ENCODE measurements around the gene LRTM2.
"Not testable (repeated sequence)": the region's sequence is repeated elsewhere in the genome, so short reads cannot be mapped to it uniquely, and the experiment has no call there.

The LRTM2 gene

DNA sequence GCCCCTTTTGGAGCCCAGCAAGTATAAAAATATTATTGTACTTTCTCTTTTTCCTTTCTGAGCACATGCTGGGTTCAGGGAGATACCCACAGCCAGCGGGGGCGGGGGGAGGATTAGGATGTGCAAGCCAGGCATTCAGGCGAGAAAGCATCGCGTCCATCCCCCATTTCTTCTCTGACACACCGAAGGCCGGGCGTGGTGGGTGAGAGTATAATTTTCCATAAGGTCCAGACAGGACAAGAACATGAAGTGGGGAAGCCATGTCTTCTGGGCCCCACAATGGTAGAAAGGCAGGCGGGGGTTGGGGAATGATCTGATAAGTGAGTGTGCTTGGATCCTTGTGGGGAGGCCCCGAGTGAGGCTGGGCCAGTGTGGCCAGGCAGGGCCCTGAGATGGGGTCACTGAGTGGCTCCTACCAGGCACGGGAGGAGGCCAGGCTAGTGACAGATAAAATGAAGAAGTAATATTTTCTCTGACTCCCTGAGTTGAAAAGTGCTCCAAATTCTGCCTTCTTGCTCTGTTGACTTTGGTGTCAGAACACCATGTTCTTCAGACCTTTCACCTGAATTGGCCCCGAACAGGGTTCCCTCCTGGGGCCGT, 10.7 kb upstream of the LRTM2 start:
- no peak for DNase-seq (ENCODE audit: low read depth, low spot score)
- no peak overlapping the region for H3K4me3 ChIP-seq (ENCODE audit: low read length)

DNA sequence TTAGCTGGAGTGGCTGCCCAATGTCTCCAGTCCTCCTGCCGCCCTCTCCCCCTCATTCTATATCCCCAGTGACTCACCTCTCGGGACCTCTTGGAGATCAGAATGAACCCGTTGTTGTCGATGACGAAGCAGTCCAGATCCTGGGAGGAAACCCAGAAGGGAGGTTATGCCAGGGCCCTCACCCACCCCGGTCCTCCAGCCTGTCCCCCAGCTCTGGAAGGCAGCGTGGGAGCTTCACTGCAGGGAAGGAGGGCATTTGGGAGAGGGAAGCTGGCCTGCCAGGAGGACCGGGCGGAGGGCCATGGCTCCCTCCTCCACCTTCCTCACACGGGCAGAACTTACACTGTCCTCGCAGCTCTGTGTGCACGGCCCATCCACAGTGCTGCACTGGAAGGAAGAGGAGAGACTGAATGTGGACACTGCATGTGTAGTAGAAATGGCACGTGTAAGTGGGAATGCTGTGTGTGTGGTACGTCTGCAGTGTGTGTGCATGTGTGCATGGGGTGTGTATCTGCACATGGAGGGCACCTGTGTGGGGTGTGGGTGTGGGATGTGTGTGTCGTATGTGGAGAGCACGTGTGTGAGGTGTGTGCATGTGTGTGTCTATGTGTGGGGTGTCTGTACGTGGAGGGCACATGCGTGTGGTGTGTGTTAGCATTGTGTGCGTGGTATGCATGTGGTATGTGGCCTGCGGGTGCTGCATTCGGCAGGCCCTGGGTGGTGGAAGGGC, 10.0 kb upstream of the LRTM2 start:
- DNase-seq (ENCODE audit: low read depth, low spot score), result no peak
- H3K4me3 ChIP-seq (ENCODE audit: low read length), result no peak overlapping the region

DNA sequence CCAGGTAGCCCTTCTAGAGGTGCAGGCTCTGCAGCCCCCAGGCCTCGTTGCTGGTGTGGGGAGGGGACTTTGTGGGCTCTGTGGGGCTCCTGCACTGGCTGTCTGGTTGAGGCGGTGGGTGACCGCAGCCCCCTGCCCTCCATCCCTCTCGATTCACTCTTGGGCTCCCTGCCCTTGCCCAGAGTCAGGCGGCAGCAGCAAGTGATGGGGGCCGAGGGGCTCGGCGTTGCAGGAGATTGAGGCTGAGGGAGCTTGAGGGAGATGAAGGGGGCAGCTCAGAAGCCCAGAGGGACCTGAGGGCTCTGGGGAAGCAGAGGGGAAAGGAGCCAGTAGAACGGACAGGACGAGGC, 9.5 kb upstream of the LRTM2 start:
- no peak for DNase-seq (ENCODE audit: low read depth, low spot score)
- H3K4me3 ChIP-seq (ENCODE audit: low read length), result peak overlapping the region; percentile 42

DNA sequence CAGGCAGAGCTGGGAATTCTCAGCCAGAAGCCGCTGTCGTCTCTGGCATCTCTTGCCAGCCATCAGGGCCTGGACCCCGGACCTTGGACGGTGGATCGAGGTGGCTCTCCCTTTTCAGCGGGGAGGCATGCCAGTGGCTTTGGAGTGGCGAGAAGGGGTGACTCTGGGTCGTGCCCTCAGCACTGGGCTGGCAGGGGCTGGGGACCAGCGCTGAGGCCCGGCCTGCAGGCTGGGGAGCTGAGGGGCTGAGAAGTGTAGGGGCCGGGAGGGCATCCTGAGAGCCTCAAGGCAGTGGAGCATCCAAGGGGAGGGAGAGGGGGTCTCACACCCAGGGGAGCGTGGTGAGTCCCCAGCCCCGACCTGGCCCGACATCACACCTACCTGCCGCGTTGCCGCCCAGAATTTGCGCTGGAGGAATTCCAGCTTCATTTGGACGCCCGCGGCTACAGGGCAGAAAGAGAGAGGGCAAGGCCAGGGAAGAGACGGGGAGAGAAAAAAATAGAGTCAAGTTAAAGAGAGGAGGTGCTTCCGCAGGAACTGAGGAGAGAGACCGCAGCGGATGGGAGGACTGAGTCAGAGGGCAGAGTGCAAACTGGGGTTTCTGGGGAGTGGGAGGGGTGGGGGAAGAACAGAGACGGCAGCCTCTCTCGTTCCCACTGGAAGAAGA, 9.0 kb upstream of the LRTM2 start:
- peak; percentile 51 for DNase-seq (ENCODE audit: low read depth, low spot score)
- H3K4me3 ChIP-seq (ENCODE audit: low read length), result peak overlapping the region; percentile 42

DNA sequence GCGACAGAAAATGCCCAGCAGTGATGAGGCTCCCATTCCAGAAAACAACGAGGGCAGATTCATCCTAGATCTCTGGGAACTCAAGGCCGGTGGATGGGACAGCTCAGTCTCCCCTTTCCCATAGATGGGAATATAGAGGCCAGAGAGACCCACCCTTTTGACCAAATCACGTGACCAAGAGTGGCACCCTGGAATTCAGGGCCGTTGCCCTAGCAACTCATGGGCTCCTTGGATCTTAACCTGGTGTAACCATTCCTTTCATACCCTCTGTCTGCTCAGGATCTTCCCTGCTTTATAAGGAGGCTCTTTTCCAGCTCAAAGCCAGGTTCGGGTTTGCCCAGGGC, 8.4 kb upstream of the LRTM2 start:
- DNase-seq (ENCODE audit: low read depth, low spot score), result no peak
- peak overlapping the region; percentile 42 for H3K4me3 ChIP-seq (ENCODE audit: low read length)

DNA sequence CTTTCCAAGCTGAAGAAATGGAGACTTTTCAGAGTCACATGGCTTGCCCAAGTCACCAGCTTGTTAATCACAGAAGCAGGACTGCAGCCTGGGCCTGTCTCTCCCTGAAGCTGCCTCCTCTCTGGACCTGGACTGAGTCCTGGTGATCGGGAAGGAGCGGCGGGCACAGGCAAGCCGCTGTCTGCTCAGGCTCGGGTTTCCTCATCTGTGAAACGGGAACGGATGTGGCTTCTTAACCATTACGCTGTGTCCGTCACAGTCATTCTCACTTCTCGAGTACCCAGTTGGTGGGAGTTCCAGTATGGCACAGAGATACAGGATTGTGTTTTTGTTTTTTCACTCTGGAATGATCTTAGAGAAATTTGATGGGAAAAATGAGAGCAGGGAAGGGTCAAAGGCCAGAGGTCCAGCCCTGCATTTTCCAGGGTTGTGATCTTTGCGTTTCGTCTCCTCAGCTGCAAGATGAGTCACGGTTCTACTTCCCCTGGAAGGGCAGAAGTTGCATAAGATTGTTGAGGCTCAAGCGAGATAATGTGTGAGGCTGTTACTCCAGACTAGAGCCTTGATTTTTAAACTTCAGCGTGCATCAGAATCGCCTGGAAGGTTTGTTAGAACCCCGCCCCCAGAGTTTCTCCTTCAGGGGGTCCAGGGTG, 7.6 kb upstream of the LRTM2 start:
- DNase-seq (ENCODE audit: low read depth, low spot score), result no peak
- H3K4me3 ChIP-seq (ENCODE audit: low read length), result no peak overlapping the region

DNA sequence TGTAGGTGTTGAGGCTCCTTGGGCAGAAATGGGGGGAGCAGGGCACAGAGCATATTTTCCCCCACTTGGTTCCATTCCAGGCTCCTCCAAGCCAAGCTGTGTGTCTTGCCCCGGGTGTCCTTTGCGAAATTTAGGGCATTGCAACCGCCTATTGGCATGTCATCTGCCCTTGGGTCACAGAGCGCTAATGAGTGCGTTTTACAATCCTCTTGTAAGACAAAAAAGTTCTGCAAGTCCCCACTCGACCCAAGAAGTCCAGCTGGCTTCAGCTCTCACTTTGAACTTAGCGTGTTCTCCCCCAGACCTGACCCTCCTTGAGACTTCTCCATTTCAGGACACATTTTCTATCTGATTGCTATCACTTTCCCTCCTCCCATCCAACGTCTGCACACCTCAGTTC, 6.1 kb upstream of the LRTM2 start:
- H3K4me3 ChIP-seq (ENCODE audit: low read length), result no peak overlapping the region
- DNase-seq (ENCODE audit: low read depth, low spot score), result no peak

DNA sequence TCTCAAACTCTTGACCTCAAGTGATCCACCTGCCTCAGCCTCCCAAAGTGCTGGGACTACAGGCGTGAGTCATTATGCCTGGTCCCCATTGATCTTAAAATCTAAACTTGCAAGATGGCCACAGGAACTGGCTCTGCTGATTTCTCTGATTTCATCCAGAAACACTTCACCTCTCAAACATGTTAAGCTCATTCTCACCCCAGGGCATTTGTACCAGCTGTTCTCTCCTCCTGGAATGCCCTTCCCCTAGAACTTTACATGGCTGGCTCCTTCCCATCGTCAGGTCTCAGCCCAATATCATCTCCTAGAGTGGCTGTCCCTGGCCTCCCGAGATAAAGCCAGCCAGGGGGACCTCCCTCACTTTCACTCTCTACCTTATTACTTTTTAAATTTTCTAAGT, 5.3 kb upstream of the LRTM2 start:
- no peak for DNase-seq (ENCODE audit: low read depth, low spot score)
- H3K4me3 ChIP-seq (ENCODE audit: low read length), result no peak overlapping the region

DNA sequence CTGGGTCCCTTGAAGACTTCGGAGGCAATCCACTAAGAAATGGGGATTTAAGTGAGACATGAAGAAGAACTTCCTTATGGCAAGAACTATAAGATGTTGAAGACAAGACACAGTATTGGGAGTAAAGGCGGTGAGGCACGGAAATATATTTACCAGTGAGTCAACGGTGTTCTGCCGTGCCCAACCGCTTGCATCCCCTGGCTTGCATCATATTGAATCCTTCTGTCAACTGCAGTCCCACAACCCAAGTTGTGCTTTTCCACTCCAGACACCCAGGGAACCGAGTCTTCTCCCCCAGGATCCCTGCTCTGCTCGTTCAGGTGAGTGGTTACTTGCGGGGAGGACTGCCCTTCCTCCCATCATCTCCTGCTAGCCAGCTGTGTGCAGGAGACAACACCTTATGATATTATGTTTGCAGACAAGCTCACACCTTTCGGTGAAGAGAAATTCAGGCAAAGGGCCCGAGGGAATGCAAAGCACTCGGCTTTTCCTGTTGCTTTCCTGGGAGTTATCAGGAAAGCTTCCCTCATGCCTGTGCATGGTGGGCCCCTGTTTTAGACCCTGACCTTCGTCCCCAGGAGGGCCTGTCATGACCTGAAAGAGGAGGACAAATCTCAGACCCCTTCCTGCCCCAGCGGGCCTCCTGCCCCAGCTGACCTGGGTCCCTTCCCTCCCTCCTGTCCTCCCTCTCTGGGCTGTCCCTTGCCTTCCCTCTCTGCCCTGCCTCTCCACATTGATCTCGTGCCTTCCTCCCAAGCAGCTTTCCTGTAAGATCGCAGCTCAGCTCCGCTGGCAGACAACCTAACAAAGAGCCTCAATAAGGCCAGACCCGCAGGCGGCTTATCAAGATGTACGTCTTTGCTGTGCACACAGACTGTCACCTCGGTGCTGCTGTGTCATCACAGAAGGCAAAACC, 4.3 kb upstream of the LRTM2 start:
- H3K4me3 ChIP-seq (ENCODE audit: low read length), result no peak overlapping the region
- DNase-seq (ENCODE audit: low read depth, low spot score), result no peak

DNA sequence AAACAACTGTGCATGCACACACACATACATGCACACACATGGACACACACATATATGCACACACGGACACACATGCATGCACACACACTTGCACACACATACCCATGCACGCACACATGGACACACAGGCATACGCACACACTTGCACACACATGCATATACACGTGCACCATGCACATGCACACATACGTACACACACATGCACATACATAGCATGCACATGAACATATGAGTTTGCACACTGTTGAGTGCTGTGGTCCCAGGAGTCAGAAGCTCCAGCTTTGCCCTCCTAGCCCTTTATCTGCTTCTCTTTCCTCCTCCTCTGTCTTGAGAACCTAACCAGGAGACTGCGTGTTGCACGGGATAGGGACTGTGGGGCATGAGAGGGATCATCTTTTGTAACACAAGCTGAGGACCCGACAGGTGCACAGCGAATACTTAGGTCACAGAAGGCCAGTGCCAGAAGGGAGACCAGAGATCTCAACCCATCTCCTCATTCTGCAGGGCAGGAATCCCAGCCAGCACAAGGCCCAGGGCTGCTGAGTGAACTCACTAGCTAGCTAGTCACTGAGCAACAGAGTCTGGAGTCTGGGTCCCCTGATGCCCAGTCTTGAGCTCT, 3.5 kb upstream of the LRTM2 start:
- DNase-seq (ENCODE audit: low read depth, low spot score), result no peak
- no peak overlapping the region for H3K4me3 ChIP-seq (ENCODE audit: low read length)

DNA sequence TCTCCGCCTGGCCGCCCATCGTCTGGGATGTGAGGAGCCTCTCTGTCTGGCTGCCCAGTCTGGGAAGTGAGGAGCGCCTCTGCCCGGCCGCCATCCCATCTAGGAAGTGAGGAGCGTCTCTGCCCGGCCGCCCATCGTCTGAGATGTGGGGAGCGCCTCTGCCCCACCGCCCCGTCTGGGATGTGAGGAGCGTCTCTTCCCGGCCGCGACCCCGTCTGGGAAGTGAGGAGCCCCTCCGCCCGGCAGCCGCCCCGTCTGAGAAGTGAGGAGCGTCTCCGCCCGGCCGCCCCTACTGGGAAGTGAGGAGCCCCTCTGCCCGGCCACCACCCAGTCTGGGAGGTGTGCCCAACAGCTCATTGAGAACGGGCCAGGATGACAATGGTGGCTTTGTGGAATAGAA, 2.4 kb upstream of the LRTM2 start:
- H3K4me3 ChIP-seq (ENCODE audit: low read length); DNase-seq (ENCODE audit: low read depth, low spot score): not testable (repeated sequence)

DNA sequence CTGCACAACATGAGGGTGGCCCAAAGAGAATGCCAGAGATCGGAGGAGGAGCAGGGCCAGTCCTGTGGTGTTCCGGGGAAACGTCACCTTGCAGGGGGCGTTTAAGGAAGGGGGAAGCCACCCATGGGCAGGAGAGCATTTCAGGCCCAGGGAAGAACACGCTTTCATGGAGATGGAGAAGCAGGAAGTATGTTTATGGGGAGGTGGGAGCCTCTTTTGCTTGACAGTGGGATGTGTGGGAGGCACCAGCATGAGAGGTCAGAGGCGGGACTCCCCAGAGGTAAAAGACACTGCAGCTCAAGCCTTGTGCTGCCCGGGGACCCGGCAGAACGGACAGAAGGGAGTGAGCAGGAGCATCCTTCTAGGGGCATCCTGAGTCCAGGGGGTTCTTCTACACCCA, 1.3 kb upstream of the LRTM2 start:
- DNase-seq (ENCODE audit: low read depth, low spot score), result no peak
- H3K4me3 ChIP-seq (ENCODE audit: low read length), result no peak overlapping the region

DNA sequence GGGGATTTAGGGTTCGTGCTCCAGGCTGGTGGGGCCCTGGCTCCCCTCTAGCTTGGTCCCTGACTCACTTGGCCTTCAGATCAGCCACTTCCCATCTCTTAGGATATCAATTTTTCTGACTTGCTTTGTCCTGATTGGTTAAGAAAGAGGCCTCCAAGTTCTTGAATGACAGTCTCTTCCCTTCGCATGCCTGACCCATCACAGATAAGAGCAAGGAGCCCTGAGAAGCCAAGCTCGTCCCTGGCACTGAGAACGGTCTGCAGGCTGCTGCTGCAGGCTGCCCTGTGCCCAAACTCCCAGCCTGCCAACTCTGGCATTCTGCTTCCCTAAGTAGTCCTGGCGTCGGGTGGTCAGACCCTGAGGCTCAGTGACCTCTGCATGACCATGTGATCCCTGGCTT, 794 bp upstream of the LRTM2 start:
- H3K4me3 ChIP-seq (ENCODE audit: low read length), result no peak overlapping the region
- no peak for DNase-seq (ENCODE audit: low read depth, low spot score)

DNA sequence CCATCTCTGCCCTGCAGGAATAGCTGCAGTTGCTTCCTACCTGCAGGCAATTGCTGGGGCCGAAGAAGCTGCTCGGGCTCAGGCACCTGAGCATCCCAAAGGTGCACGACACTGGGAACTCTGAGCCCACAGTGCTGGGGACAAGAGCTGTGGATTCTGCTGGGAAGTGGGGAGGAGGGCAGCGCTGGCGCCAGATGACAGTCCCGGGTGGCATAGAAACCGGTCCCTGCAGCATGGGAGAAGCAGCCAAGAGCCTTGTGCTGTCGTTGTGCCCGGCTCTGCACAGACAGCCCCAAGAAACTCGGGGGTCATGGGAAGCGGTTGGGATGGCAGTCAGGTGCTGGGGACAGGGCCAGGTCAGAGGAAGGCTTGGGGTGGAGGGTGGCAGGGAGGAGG, 529 bp downstream of the LRTM2 start:
- no peak for DNase-seq (ENCODE audit: low read depth, low spot score)
- no peak overlapping the region for H3K4me3 ChIP-seq (ENCODE audit: low read length)

DNA sequence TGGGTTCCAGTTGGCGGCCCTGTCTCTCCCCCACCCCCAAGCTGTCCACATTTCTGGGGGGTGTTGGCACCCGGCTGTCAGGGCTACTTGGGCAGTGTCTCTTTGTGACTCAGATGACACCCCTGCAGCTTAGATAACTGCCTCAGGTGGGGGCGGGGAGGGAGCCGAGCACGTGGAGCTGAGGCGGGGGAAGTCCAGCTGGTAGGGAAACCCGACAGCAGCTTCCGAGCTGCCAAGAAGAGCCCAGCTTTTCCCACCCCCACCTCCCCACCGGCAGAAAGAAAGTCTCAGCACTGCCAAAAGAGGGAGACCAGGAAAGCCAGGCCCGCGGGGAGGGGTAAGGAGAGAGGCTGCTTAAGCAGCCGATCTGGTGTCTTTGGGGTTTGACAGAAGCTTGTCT, 1.4 kb downstream of the LRTM2 start:
- no peak for DNase-seq (ENCODE audit: low read depth, low spot score)
- H3K4me3 ChIP-seq (ENCODE audit: low read length), result no peak overlapping the region

DNA sequence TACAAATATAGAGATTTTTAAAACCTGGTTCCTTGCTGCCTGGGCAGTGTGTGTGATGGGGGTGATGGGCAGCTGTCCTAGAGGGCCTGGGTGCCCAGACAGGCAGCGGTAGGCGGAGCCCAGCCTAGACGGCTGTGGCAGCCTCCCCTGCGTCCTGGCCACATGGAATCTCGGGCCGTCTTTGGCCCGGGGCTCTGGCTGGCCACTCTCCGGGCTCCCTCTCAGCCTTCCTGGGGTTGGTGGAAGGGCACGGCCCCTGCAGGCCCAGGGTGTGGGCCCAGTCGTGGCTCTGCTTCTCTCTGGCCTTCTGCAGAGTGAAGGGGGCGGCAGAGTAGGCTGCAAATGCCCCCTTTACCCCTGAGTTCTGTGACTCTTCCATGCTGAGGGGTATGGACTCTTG, 2.3 kb downstream of the LRTM2 start:
- H3K4me3 ChIP-seq (ENCODE audit: low read length), result no peak overlapping the region

DNA sequence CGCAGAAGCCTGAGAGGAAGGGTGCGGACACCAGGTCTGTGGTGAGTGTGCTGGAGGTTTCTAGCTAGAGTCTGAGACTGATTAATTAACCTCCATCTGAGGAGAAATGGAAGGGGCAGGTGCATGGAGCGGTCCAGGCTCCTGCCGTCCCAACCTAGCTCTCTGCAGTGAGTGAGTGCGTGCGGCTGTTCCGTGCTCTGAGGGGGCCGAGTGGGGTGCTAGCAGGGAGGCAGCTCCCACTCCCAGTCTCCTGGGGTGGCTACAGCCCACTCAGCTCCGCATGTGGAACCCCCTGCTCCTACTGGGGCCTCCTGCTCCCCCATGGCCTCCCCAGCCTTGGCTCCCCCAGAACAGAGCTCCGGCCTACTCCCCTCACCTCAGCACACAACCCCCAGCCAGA, 2.9 kb downstream of the LRTM2 start:
- no peak overlapping the region for H3K4me3 ChIP-seq (ENCODE audit: low read length)
- DNase-seq (ENCODE audit: low read depth, low spot score), result no peak

More for the DNA sequence above, 2.3 kb downstream of the LRTM2 start:
- DNase-seq (ENCODE audit: low read depth, low spot score), result no peak

DNA sequence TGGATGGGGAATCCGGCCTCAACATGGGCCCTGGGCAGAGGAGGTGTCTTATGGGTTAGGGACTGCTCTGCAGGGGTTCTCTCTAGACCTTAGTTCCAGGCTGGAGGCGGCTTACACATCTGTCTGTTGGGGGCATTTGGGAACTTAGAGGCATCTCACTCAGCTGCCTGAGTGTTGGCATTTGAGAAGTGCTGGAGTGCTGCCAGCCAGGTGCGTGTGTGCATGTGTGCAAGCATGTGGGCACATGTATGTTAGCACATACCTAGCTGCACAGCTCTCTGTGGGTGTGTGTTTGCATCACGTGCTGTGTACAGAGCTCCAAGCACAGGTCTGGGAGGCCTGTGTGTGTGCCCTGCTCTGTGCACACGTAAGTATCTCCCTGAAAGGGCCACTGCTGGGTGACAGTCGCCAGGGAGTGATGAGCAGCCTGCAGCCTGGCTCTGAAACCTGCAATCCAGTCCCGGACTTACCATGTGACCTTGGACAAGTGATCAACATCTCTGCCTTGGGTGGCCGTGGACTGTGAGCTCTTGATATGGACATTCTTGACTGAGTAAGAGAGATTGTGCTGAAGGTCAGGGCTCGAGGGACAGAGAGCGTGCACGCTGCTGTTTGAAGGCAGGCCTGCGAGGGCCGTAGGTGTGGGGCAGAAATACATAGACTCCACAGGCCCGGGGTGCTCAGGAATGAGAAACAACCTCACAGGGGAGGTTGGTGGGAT, 5.2 kb downstream of the LRTM2 start:
- no peak for DNase-seq (ENCODE audit: low read depth, low spot score)

More for the DNA sequence above, 5.2 kb downstream of the LRTM2 start:
- H3K4me3 ChIP-seq (ENCODE audit: low read length), result no peak overlapping the region
